DOHH2 (cell line): ENCODE data around the gene RAD9A.

Source experiments
- H3F3A ChIP-seq: fragments of 200-600 bp; sonication (generic), shearing (Covaris generic); 2 replicates; pipeline ENCODE4 v1.6.0; 2016; ENCODE audit warnings: antibody characterized with exemption, mild to moderate bottlenecking; ENCODE audit not compliant: control insufficient read depth, insufficient read depth
- H3K27ac ChIP-seq: fragments of 200-600 bp; sonication (generic); 2 replicates; pipeline ENCODE4 v1.5.1; 2014; ENCODE audit warnings: low read depth, mild to moderate bottlenecking, low read length, moderate library complexity
- H3K27me3 ChIP-seq: fragments of 200-600 bp; sonication (generic); 2 replicates; pipeline ENCODE4 v1.6.1; 2014; ENCODE audit warnings: mild to moderate bottlenecking, low read length, mixed read lengths; ENCODE audit not compliant: control insufficient read depth
- H3K36me3 ChIP-seq: fragments of 200-600 bp; sonication (generic); 2 replicates; pipeline ENCODE4 v1.6.1; 2014; ENCODE audit warnings: mild to moderate bottlenecking, low read length, moderate library complexity, mixed read lengths; ENCODE audit not compliant: control insufficient read depth
- H3K4me1 ChIP-seq: fragments of 200-600 bp; sonication (generic); 2 replicates; pipeline ENCODE4 v1.6.1; 2014; ENCODE audit warnings: mild to moderate bottlenecking, low read length, mixed read lengths; ENCODE audit not compliant: control insufficient read depth
- H3K4me2 ChIP-seq: fragments of 200-600 bp; sonication (generic); 2 replicates; pipeline ENCODE4 v1.6.0; 2014; ENCODE audit warnings: mild to moderate bottlenecking, low read length, moderate library complexity
- H3K4me3 ChIP-seq: fragments of 200-600 bp; sonication (generic); 2 replicates; pipeline ENCODE4 v1.5.1; 2014; ENCODE audit warnings: mild to moderate bottlenecking, low read length, mixed read lengths
- H3K79me2 ChIP-seq: fragments of 200-600 bp; sonication (generic); 2 replicates; pipeline ENCODE4 v1.6.1; 2014; ENCODE audit warnings: mild to moderate bottlenecking, low read length, mixed read lengths; ENCODE audit not compliant: control insufficient read depth
- H3K9me2 ChIP-seq: fragments of 200-600 bp; sonication (generic); replicated peaks from 2 replicates; pipeline ENCODE4 v1.6.1; 2014; ENCODE audit warnings: mild to moderate bottlenecking, low read length, mixed read lengths; ENCODE audit not compliant: control insufficient read depth
- H3K9me3 ChIP-seq: fragments of 200-600 bp; sonication (generic); 2 replicates; pipeline ENCODE4 v1.6.1; 2014; ENCODE audit warnings: antibody characterized with exemption, low read length, mixed read lengths; ENCODE audit not compliant: control insufficient read depth, insufficient read depth
- H4K20me1 ChIP-seq: fragments of 200-600 bp; sonication (generic); 2 replicates; pipeline ENCODE4 v1.6.0; 2014; ENCODE audit warnings: low read depth, mild to moderate bottlenecking, antibody characterized with exemption, low read length, moderate library complexity; ENCODE audit not compliant: control insufficient read depth, insufficient read depth
- CTCF ChIP-seq: fragments of 200-600 bp; sonication (generic); IDR thresholded peaks from one replicate; pipeline ENCODE4 v1.5.1; 2014; ENCODE audit warnings: antibody characterized with exemption, mild to moderate bottlenecking, low read depth, low read length; ENCODE audit not compliant: poor library complexity, severe bottlenecking
- EZH2phosphoT487 ChIP-seq: fragments of 200-600 bp; sonication (generic); IDR thresholded peaks from 2 replicates; pipeline ENCODE4 v1.6.1; 2017; ENCODE audit warnings: borderline replicate concordance, mild to moderate bottlenecking, antibody characterized with exemption, low read length, moderate library complexity, mixed read lengths

Gene RAD9A

GRCh38 chr11:67369801-67370284 lies 21.9 kb upstream of the RAD9A start:
- Histone ChIP-seq H3K4me1 (peaks cover 86% of the 10 kb centered on the region), H3K9me3 (no peaks in the 10 kb centered on the region), H4K20me1 (peaks cover 15% of the 10 kb centered on the region), H3K4me2 (no peak overlapping the region; the same call in 1 of the 2 replicates), H3F3A (peaks cover 9% of the 10 kb centered on the region; the same call in 1 of the 2 replicates), H3K79me2 (peaks cover 84% of the 10 kb centered on the region), H3K27ac (no peak overlapping the region), H3K36me3 (peaks cover 40% of the 10 kb centered on the region), H3K4me3 (no peak overlapping the region), H3K27me3 (no peaks in the 10 kb centered on the region), H3K9me2 (no peaks in the 10 kb centered on the region)
- TF ChIP-seq EZH2phosphoT487 = no peak
- TF ChIP-seq CTCF = no peak

GRCh38 chr11:67370351-67371076 lies 21.3 kb upstream of the RAD9A start:
- no peak overlapping the region for H3K27ac ChIP-seq
- H3K9me3 ChIP-seq = no peaks in the 10 kb centered on the region
- H3K9me2 ChIP-seq = no peaks in the 10 kb centered on the region
- H3K36me3 ChIP-seq = peaks cover 33% of the 10 kb centered on the region
- H3K79me2 ChIP-seq = peaks cover 84% of the 10 kb centered on the region
- peak overlapping the region; percentile 99 for H3K4me2 ChIP-seq
- peaks cover 15% of the 10 kb centered on the region for H4K20me1 ChIP-seq
- no peak for TF ChIP-seq CTCF
- TF ChIP-seq EZH2phosphoT487 = no peak
- peaks cover 6% of the 10 kb centered on the region; the same call in 1 of the 2 replicates for H3F3A ChIP-seq
- H3K4me3 ChIP-seq = no peak overlapping the region
- H3K27me3 ChIP-seq = no peaks in the 10 kb centered on the region
- peaks cover 86% of the 10 kb centered on the region for H3K4me1 ChIP-seq

GRCh38 chr11:67371189-67371910 lies 20.4 kb upstream of the RAD9A start:
- Histone ChIP-seq H3K4me2 (peak overlapping the region; percentile 99), H4K20me1 (peaks cover 15% of the 10 kb centered on the region), H3K79me2 (peaks cover 79% of the 10 kb centered on the region), H3K9me3 (no peaks in the 10 kb centered on the region), H3K9me2 (no peaks in the 10 kb centered on the region), H3K36me3 (peaks cover 25% of the 10 kb centered on the region), H3F3A (peaks cover 3% of the 10 kb centered on the region; the same call in 1 of the 2 replicates), H3K27ac (no peak overlapping the region), H3K4me1 (peaks cover 86% of the 10 kb centered on the region), H3K4me3 (peak overlapping the region; percentile 96), H3K27me3 (no peaks in the 10 kb centered on the region)
- peak; percentile 63 for TF ChIP-seq CTCF
- TF ChIP-seq EZH2phosphoT487 = no peak
